T-cell (primary cell): ENCODE results near the gene OR2A42. TPM values are rescaled to one million over a fixed set of nuclear protein-coding genes. Genes with fewer than 3 reads are reported as not detected.

Experiments used
- total RNA-seq, 35 experiments: library from RNA in 6 of 35; stranded (reverse) in 6 of 35; fragments of 120-200 nt in 1 of 35; gene quantifications; one replicate each; pipeline versions ENCODE4 v1.2.1 to v1.2.4 and lab custom pipeline; 2013 to 2026

The OR2A42 gene
- total RNA-seq, 5 donors from 2014 or later (not counting 1 experiment from before 2014, with no cell fraction given): 0.09 to 0.13 TPM; not detected in 3

Other genes starting within 250 kb of the OR2A42 start
- not detected for gene OR6B1, start 239.3 kb downstream of the OR2A42 start, total RNA-seq
- gene OR2A5, start 190.7 kb downstream of the OR2A42 start, total RNA-seq: not detected
- not detected for gene OR2A25, start 169.8 kb downstream of the OR2A42 start, total RNA-seq
- not detected for gene OR2A12, start 153.3 kb downstream of the OR2A42 start, total RNA-seq
- not detected for gene OR2A2, start 130.0 kb downstream of the OR2A42 start, total RNA-seq
- not detected for gene OR2A14, start 116.4 kb downstream of the OR2A42 start, total RNA-seq
- gene CTAGE4, start 56.1 kb downstream of the OR2A42 start, total RNA-seq: 1 to 10 TPM in 3 of 5 donors, under 1 TPM in 2; 0.41 to 2.2 (median 1.0) TPM
- 1 to 10 TPM in 4 of 5 donors, under 1 TPM in 1; 0.98 to 2.5 (median 1.7) TPM for gene ARHGEF35, start 43.8 kb downstream of the OR2A42 start, total RNA-seq
- 1 to 10 TPM; 1.5 to 5.6 (median 2.5) TPM for gene OR2A7, start 25.2 kb upstream of the OR2A42 start, total RNA-seq
- gene CTAGE8, start 29.7 kb upstream of the OR2A42 start, total RNA-seq: 1 to 10 TPM in 1 of 5 donors, under 1 TPM in 1, not detected in 3; 0.66 to 1.2 TPM
- not detected for gene OR2A1, start 72.8 kb upstream of the OR2A42 start, total RNA-seq
- 1 to 10 TPM; 4.9 to 8.4 (median 5.9) TPM for gene ARHGEF5, start 115.8 kb upstream of the OR2A42 start, total RNA-seq
- gene NOBOX, start 164.1 kb upstream of the OR2A42 start, total RNA-seq: not detected